K562 (cell line): ENCODE measurements around the gene SMIM7. TPM values are rescaled to one million over a fixed set of nuclear protein-coding genes. Genes with fewer than 3 reads are reported as not detected.

Experiments
- ATAC-seq: fragments of 200-7000 bp; cut with Tn5 transposase; 3 replicates; pipeline ENCODE4 v1.9.1; 2020; ENCODE audit warnings: moderate library complexity
- BruUV-seq: library from RNA; stranded (reverse); fragments of 400-500 nt; replicated peaks from 2 replicates; lab custom pipeline; 2021; lab: Mats Ljungman, UMichigan
- CTCF ChIA-PET: fragments of 300-600 bp; formaldehyde crosslinking; extraction: SDS; loops from one replicate; lab custom pipeline; 2021; ENCODE audit warnings: low intra/inter-chr PET ratio; lab: Yijun Ruan, JAX
- POLR2A ChIA-PET: fragments of 300-600, 350-650 bp; sonication (Branson Sonifier 250); formaldehyde crosslinking; extraction: SDS; loops from one replicate; lab custom pipeline; 2021; ENCODE audit warnings: antibody characterized with exemption, inconsistent platforms; lab: Yijun Ruan, JAX
- DNase-seq, 4 experiments: peaks; one replicate each; pipeline versions ENCODE4 v3.0.0 to v3.0.0-alpha.2; 2011 to 2018; ENCODE audit warnings: low spot score in 3 of 4, mixed read lengths in 3 of 4; ENCODE audit errors: extremely low read depth in 1 of 4
- FAIRE-seq: peaks from 2 replicates; lab custom pipeline; 2011; peaks lifted over from hg19 to GRCh38; lab: Jason Lieb, UNC
- H2AFZ ChIP-seq: 2 replicates; pipeline ENCODE4 v1.6.0; 2011; ENCODE audit warnings: low read depth, low read length, control low read depth, inconsistent platforms
- H3K27ac ChIP-seq: fragments of 200-600 bp; 3 replicates; pipeline ENCODE4 v1.8.0; 2011; ENCODE audit warnings: low read depth, mild to moderate bottlenecking, control low read depth, inconsistent platforms, low read length, moderate library complexity, mixed read lengths; ENCODE audit errors: extremely low read depth
- H3K27me3 ChIP-seq, 2 experiments: fragments of 300-600 bp in 1 of 2; 2 replicates in 1 of 2; 3 replicates in 1 of 2; pipeline versions ENCODE4 v1.6.0 to v1.8.0; 2011; ENCODE audit warnings: inconsistent platforms in 2 of 2, low read length in 2 of 2, mild to moderate bottlenecking in 1 of 2, mixed read lengths in 1 of 2, moderate library complexity in 1 of 2; ENCODE audit not compliant: control insufficient read depth in 2 of 2, insufficient read depth in 2 of 2
- H3K36me3 ChIP-seq: fragments of 300-600 bp; 3 replicates; pipeline ENCODE4 v1.8.0; 2011; ENCODE audit warnings: mild to moderate bottlenecking, low read length, inconsistent platforms; ENCODE audit not compliant: control insufficient read depth, insufficient read depth
- H3K4me1 ChIP-seq, 2 experiments: fragments of 200-600 bp in 1 of 2; replicated peaks in 1 of 2; 2 replicates in 1 of 2; 3 replicates in 1 of 2; pipeline versions ENCODE4 v1.5.1 to v1.8.0; 2011; ENCODE audit warnings: inconsistent platforms in 2 of 2, low read length in 2 of 2, mild to moderate bottlenecking in 1 of 2, mixed read lengths in 1 of 2, moderate library complexity in 1 of 2; ENCODE audit not compliant: control insufficient read depth in 2 of 2, insufficient read depth in 2 of 2
- H3K4me2 ChIP-seq: 2 replicates; pipeline ENCODE4 v1.6.1; 2011; ENCODE audit warnings: low read length, control low read depth, inconsistent platforms, mixed read lengths; ENCODE audit not compliant: insufficient read depth
- H3K4me3 ChIP-seq: fragments of 200-600 bp; sonication (generic), shearing (Covaris generic); 2 replicates; pipeline ENCODE4 v1.5.1; 2016; ENCODE audit warnings: control low read depth, inconsistent platforms
- H3K79me2 ChIP-seq: fragments of 200-600 bp; 3 replicates; pipeline ENCODE4 v1.8.0; 2011; ENCODE audit warnings: low read length, inconsistent platforms; ENCODE audit not compliant: control insufficient read depth, insufficient read depth
- H3K9ac ChIP-seq, 2 experiments: 2 replicates each; pipeline versions ENCODE4 v1.6.0 to v1.6.1; 2011; ENCODE audit warnings: low read depth in 2 of 2, low read length in 2 of 2, control low read depth in 1 of 2, inconsistent platforms in 1 of 2, mild to moderate bottlenecking in 1 of 2, mixed read lengths in 1 of 2; ENCODE audit not compliant: insufficient read depth in 1 of 2
- H3K9me1 ChIP-seq: one replicate; pipeline ENCODE4 v1.6.0; 2011; ENCODE audit warnings: inconsistent platforms, mild to moderate bottlenecking, low read length, moderate library complexity; ENCODE audit not compliant: control insufficient read depth, insufficient read depth
- H3K9me3 ChIP-seq: replicated peaks from 2 replicates; pipeline ENCODE4 v1.5.1; 2011; ENCODE audit warnings: low read depth, low read length, inconsistent platforms; ENCODE audit not compliant: control insufficient read depth, insufficient read depth
- H4K20me1 ChIP-seq: replicated peaks from 2 replicates; pipeline ENCODE4 v1.6.1; 2011; ENCODE audit warnings: low read length, inconsistent platforms, mixed read lengths; ENCODE audit not compliant: control insufficient read depth, insufficient read depth
- CBX3 ChIP-seq, 2 experiments: IDR thresholded peaks; 1 replicate in 1 of 2; 2 replicates in 1 of 2; pipeline ENCODE4 v1.6.1; 2012; ENCODE audit warnings: inconsistent platforms in 2 of 2, low read length in 2 of 2, borderline replicate concordance in 1 of 2, control low read depth in 1 of 2
- HEY1 ChIP-seq: fragments of 250-450 bp; sonication (Bioruptor Pico); IDR thresholded peaks from 2 replicates; pipeline ENCODE4 v1.5.0; 2020; ENCODE audit warnings: mild to moderate bottlenecking, moderate library complexity, borderline replicate concordance
- SLC30A9 ChIP-seq: fragments of 250-450 bp; sonication (Bioruptor Pico); IDR thresholded peaks from 2 replicates; pipeline ENCODE4 v1.8.0; 2022; ENCODE audit warnings: mild to moderate bottlenecking, moderate library complexity
- SMAD1 ChIP-seq: fragments of 150-350 bp; IDR thresholded peaks from 2 replicates; pipeline ENCODE4 v1.6.1; 2014; ENCODE audit warnings: low read length, low read depth; ENCODE audit not compliant: partially characterized antibody
- ZNF224 ChIP-seq: sonication (generic); formaldehyde crosslinking; IDR thresholded peaks from 2 replicates; pipeline ENCODE4 v1.8.0; 2022; ENCODE audit warnings: mild to moderate bottlenecking, missing genetic modification reagents
- WGBS: fragments of 100-300 bp; shearing (Covaris generic); methylation state at CpG from one replicate; pipeline ENCODE4 v1.1.6; 2016; ENCODE audit warnings: low coverage, mixed read lengths; ENCODE audit not compliant: insufficient coverage; ENCODE audit errors: missing lambda C conversion rate; 5-methylcytosine and 5-hydroxymethylcytosine counted together
- in situ Hi-C: fragments of 300-500 bp; cut with MboI; formaldehyde crosslinking; loops from 4 replicates; pipeline ENCODE4 v1.15.0; 2018; ENCODE audit warnings: inconsistent platforms, mixed read lengths
- intact Hi-C: fragments of 100-400 bp; cut with micrococcal nuclease; formaldehyde crosslinking; loops from 2 replicates; pipeline ENCODE4 v1.14.2; 2022
- polyA plus RNA-seq, 8 experiments: library from polyadenylated mRNA; depleted of rRNA in 4 of 8; stranded (reverse) in 5 of 8; unstranded in 3 of 8; fragments of >200 nt; fragmentation: Nextera tagmentation in 2 of 8; fragmentation: Illumina TruSeq in 1 of 8; extraction: Ambion mirVana in 2 of 8; extraction: Trizol in 1 of 8; gene quantifications; 2 replicates each; pipeline versions ENCODE4 v1.2.1 to v1.2.3, GENCODE V29; 2011 to 2014; ENCODE audit warnings: inconsistent platforms in 1 of 8, missing spikeins in 1 of 8
- total RNA-seq, 7 experiments: library from RNA; depleted of rRNA in 6 of 7; stranded (reverse); fragments of >200 nt in 6 of 7; fragmentation: Illumina TruSeq in 2 of 7; extraction: Trizol in 2 of 7; gene quantifications; 2 replicates each; pipeline versions ENCODE4 v1.2.1 to v1.2.3, GENCODE V29; 2011 to 2021; ENCODE audit warnings: low replicate concordance in 1 of 7

Gene SMIM7
- total and polyA plus RNA-seq, 9 of the 15 experiments (the other 6 are each of a cell fraction or from before 2014, with no cell fraction given), result 55.3 to 265 (median 107) TPM

DNA sequence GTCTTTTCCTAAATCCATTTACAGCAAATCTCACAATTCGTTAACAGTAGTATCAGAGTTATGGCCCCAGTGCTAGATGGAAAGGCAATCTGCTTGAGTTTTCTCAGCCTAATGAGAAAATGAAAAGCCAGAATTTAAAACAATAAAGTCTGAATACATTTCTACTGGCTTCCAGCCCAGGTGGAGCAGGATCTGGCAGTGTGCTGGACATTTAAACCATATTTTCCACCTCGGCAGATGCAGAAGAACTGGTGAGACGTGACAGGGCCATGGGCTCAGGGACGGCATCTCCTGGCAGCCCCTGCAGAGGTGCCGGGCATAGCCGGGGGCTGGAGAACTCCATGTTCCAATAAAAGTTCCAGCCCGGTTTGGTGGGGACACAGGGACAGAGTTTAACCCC, 7.1 kb downstream of the SMIM7 start:
- DNase-seq, result no peak
- CTCF ChIA-PET, result no interaction called here
- H3K79me2 ChIP-seq, result peaks cover 19% of the 10 kb centered on the region
- peaks cover 89% of the 10 kb centered on the region for H3K36me3 ChIP-seq
- H3K4me1 ChIP-seq, result no peaks in the 10 kb centered on the region; a peak in 1 of 5 replicates
- intact Hi-C loops (no loop called here), in situ Hi-C loops (no loop called here)
- 96% methylated on average over 6 of the region's 7 CpGs for WGBS
- POLR2A ChIA-PET, result no interaction called here
- BruUV-seq, result no TSS peak
- H3K9me1 ChIP-seq, result peaks cover under 1% of the 10 kb centered on the region
- H3K9ac ChIP-seq, result no peak overlapping the region
- peaks cover 4% of the 10 kb centered on the region; the same call in 1 of the 2 replicates for H4K20me1 ChIP-seq
- no peak for ATAC-seq
- H3K4me2 ChIP-seq, result no peak overlapping the region
- no peak overlapping the region for H3K4me3 ChIP-seq
- H3K9me3 ChIP-seq, result no peaks in the 10 kb centered on the region
- no peaks in the 10 kb centered on the region for H3K27me3 ChIP-seq
- no peak overlapping the region for H3K27ac ChIP-seq
- FAIRE-seq, result no peak
- no peak overlapping the region for H2AFZ ChIP-seq
- TF ChIP-seq SMAD1 (no peak), ZNF224 (CRISPR knock-in tag) (no peak), SLC30A9 (CRISPR knock-in tag) (no peak), CBX3 (IDR thresholded peaks at IDR 0.05; ENCODE audit: borderline replicate concordance in 1 of 2, low read length in 2 of 2) (no peak), HEY1 (CRISPR knock-in tag) (no peak)
